Endodermal cell (in vitro differentiated cells): ENCODE data around the gene CFAP46. TPM values are rescaled to one million over a fixed set of nuclear protein-coding genes. Genes with fewer than 3 reads are reported as not detected.
"Not testable (repeated sequence)": the region's sequence is repeated elsewhere in the genome, so short reads cannot be mapped to it uniquely, and the experiment has no call there.

Source experiments
- DNase-seq: peaks from one replicate; pipeline ENCODE4 v3.0.0-alpha.2; 2017
- H3K27ac ChIP-seq: 2 replicates; pipeline ENCODE4 v1.5.1; 2013; ENCODE audit warnings: mild to moderate bottlenecking, low read depth, low read length, moderate library complexity
- H3K27me3 ChIP-seq: 2 replicates; pipeline ENCODE4 v1.6.1; 2013; ENCODE audit warnings: mild to moderate bottlenecking, low read length, moderate library complexity; ENCODE audit not compliant: insufficient read depth, control insufficient read depth, poor library complexity, severe bottlenecking
- H3K36me3 ChIP-seq: 2 replicates; pipeline ENCODE4 v1.7.0; 2013; ENCODE audit warnings: mild to moderate bottlenecking, low read length, moderate library complexity; ENCODE audit not compliant: control insufficient read depth, insufficient read depth
- H3K4me1 ChIP-seq: one replicate; pipeline ENCODE4 v1.7.0; 2013; ENCODE audit warnings: low read length; ENCODE audit not compliant: control insufficient read depth, insufficient read depth
- H3K4me3 ChIP-seq: 2 replicates; pipeline ENCODE4 v1.5.1; 2013; ENCODE audit warnings: mild to moderate bottlenecking, low read length, moderate library complexity
- H3K9ac ChIP-seq: 2 replicates; pipeline ENCODE4 v1.6.1; 2013; ENCODE audit warnings: mild to moderate bottlenecking, low read length, moderate library complexity; ENCODE audit not compliant: poor library complexity, severe bottlenecking; ENCODE audit errors: extremely low read depth
- H3K9me3 ChIP-seq: 2 replicates; pipeline ENCODE4 v1.6.1; 2013; ENCODE audit warnings: mild to moderate bottlenecking, low read length, moderate library complexity; ENCODE audit not compliant: control insufficient read depth
- H3K27ac Mint-ChIP-seq: 2 replicates; pipeline ENCODE4 v1.8.0; 2020; ENCODE audit warnings: mixed read lengths
- H3K27me3 Mint-ChIP-seq: 2 replicates; pipeline ENCODE4 v1.8.0; 2021; ENCODE audit warnings: mild to moderate bottlenecking, mixed read lengths; ENCODE audit not compliant: insufficient read depth
- H3K36me3 Mint-ChIP-seq: 2 replicates; pipeline ENCODE4 v1.8.0; 2020; ENCODE audit warnings: low read depth, mixed read lengths
- H3K4me1 Mint-ChIP-seq: 2 replicates; pipeline ENCODE4 v1.8.0; 2020; ENCODE audit warnings: mixed read lengths
- H3K4me3 Mint-ChIP-seq: 2 replicates; pipeline ENCODE4 v1.8.0; 2020; ENCODE audit warnings: mild to moderate bottlenecking, moderate library complexity, mixed read lengths
- H3K9me3 Mint-ChIP-seq: 2 replicates; pipeline ENCODE4 v1.8.0; 2020; ENCODE audit warnings: mild to moderate bottlenecking, mixed read lengths
- CTCF ChIP-seq: fragments of 200-600 bp; sonication (generic); conservative IDR thresholded peaks from 2 replicates; pipeline ENCODE4 v1.5.0; 2021; ENCODE audit warnings: antibody characterized with exemption, mild to moderate bottlenecking
- WGBS, 2 experiments: methylation state at CpG; one replicate each; pipeline versions ENCODE4 v1.1.5 to v1.1.7; 2013; ENCODE audit warnings: missing lambda C conversion rate in 2 of 2, mixed read lengths in 1 of 2; ENCODE audit not compliant: insufficient coverage in 1 of 2, insufficient read length in 1 of 2; 5-methylcytosine and 5-hydroxymethylcytosine counted together
- total RNA-seq, 2 donors: library from RNA; stranded (reverse); fragmentation: NEBNext Ultra II Directional in 1 of 2; extraction: Animal tissue kit (Norgen Biotek cat#: 25700) in 1 of 2; gene quantifications; 2 replicates in 1 of 2; 3 replicates in 1 of 2; pipeline ENCODE4 v1.2.1, GENCODE V29; 2021

Gene CFAP46
- total RNA-seq, 2 donors from 2014 or later: 9.9 to 10.5 TPM

DNA sequence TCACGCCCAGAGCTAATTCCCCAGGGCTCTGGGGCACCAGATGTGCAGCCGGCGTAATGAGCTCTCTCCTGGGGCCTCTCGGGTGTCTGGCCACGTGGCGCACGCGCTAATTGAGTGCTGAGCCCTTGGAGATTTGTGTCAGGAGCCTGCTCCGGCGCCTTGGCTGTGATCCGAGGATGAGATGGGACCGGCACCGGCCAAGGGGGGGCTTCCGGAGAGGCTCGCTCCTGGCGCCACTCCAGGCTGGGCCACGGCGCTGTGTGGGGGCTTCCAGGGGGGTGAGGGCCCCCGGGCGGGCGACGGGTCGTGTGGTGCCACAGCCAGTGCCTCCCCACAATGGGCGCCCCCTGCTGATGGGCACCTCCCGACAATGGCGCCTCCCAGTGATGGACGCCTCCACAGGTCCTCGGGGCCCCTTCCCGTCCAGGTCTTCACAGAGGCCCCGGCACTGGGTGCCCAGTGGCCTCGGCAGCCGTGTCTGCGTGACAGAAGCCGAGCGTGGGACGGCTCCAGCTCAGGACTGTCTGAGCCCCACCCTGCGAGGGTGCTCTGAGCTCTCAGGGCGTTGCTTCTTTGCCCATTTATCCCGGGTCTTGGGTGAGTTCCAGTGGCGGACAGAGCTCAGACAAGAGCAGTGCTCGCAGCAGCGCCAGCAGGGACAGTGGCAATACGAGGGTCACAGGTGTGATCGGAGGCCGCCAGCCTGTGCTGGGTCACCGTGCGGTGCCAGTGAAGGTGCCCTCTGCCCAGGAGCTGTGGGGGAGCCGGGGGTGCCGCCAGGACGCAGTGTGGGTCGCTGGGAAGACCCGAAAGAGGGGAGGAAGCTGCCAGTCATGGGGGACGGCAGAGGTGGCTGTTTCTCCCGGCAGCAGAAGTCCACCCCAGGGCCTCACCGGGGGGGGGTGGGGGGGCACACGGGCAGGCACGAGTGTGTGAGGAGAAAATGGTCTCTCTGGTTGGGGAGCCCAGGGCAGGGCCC, 148.2 kb downstream of the CFAP46 start:
- H3K27me3 ChIP-seq: peaks cover 28% of the 10 kb centered on the region
- H3K27ac ChIP-seq: no peak overlapping the region
- no peak for TF ChIP-seq CTCF
- H3K27ac Mint-ChIP-seq: no peak overlapping the region
- H3K9ac ChIP-seq: no peak overlapping the region
- no peaks in the 10 kb centered on the region for H3K36me3 Mint-ChIP-seq
- H3K4me3 Mint-ChIP-seq: no peak overlapping the region
- no peaks in the 10 kb centered on the region for H3K9me3 Mint-ChIP-seq
- peaks cover 23% of the 10 kb centered on the region for H3K27me3 Mint-ChIP-seq
- no peaks in the 10 kb centered on the region for H3K9me3 ChIP-seq
- H3K4me3 ChIP-seq: no peak overlapping the region
- DNase-seq: no peak
- WGBS, 2 experiments: 86 to 87% methylated on average over 38 to 57 of the region's 57 CpGs
- H3K4me1 ChIP-seq: no peaks in the 10 kb centered on the region
- H3K4me1 Mint-ChIP-seq: no peaks in the 10 kb centered on the region
- H3K36me3 ChIP-seq: no peaks in the 10 kb centered on the region

DNA sequence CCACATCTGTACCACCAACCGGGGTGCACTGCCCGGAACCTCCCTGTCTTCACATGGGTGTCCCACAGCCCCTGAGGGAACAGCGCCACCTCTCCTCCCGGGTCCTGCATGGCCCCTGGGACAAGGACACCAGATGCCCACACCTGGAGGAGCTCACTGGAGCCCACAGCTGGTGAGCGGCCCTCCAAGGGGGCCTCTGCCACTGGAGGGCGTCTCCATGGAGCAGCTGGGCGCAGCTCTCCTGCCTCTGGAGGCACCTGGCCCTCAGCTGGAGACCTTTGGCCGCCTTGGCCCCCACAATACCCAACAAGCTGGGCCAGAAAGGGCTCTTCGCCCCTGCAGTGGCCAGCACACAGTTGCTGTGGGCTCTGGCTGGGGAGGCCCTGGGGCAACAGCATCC, 149.2 kb downstream of the CFAP46 start:
- Mint-ChIP-seq H3K27ac (no peak overlapping the region), H3K27me3 (peaks cover 32% of the 10 kb centered on the region), H3K4me3 (no peak overlapping the region), H3K9me3 (no peaks in the 10 kb centered on the region), H3K4me1 (no peaks in the 10 kb centered on the region), H3K36me3 (no peaks in the 10 kb centered on the region)
- no peak for DNase-seq
- no peaks in the 10 kb centered on the region for H3K36me3 ChIP-seq
- no peak overlapping the region for H3K9ac ChIP-seq
- H3K27ac ChIP-seq: no peak overlapping the region
- H3K27me3 ChIP-seq: peaks cover 37% of the 10 kb centered on the region
- no peaks in the 10 kb centered on the region for H3K4me1 ChIP-seq
- 86 to 90% methylated on average over 7 to 9 of the region's 9 CpGs for WGBS, 2 experiments
- no peaks in the 10 kb centered on the region for H3K9me3 ChIP-seq
- TF ChIP-seq CTCF: peak; percentile 23
- no peak overlapping the region for H3K4me3 ChIP-seq

GRCh38 chr10:132792796-132793195, 149.6 kb downstream of the CFAP46 start:
- no peak for TF ChIP-seq CTCF
- peaks cover 36% of the 10 kb centered on the region for H3K27me3 Mint-ChIP-seq
- no peaks in the 10 kb centered on the region for H3K9me3 Mint-ChIP-seq
- Histone ChIP-seq H3K36me3 (no peaks in the 10 kb centered on the region), H3K27ac (no peak overlapping the region), H3K9me3 (no peaks in the 10 kb centered on the region), H3K4me1 (no peaks in the 10 kb centered on the region), H3K27me3 (peaks cover 41% of the 10 kb centered on the region), H3K4me3 (no peak overlapping the region), H3K9ac (no peak overlapping the region)
- H3K4me1 Mint-ChIP-seq: no peaks in the 10 kb centered on the region
- no peak overlapping the region for H3K4me3 Mint-ChIP-seq
- no peaks in the 10 kb centered on the region for H3K36me3 Mint-ChIP-seq
- no peak for DNase-seq
- 92% methylated on average over 15 to 17 of the region's 17 CpGs for WGBS, 2 experiments
- no peak overlapping the region for H3K27ac Mint-ChIP-seq

DNA sequence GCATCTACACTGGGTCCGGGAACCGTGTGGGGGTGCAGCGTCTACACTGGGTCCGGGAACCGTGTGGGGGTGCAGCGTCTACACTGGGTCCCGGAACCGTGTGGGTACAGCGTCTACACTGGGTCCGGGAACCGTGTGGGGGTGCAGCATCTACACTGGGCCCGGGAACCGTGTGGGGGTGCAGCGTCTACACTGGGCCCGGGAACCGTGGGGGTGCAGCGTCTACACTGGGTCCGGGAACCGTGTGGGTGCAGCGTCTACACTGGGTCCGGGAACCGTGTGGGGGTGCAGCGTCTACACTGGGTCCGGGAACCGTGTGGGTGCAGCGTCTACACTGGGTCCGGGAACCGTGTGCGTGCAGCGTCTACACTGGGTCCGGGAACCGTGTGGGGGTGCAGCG, 150.3 kb downstream of the CFAP46 start:
- H3K4me1 Mint-ChIP-seq, H3K9ac ChIP-seq, H3K36me3 Mint-ChIP-seq, H3K27ac ChIP-seq, DNase-seq, H3K9me3 Mint-ChIP-seq, H3K27ac Mint-ChIP-seq, H3K4me3 Mint-ChIP-seq, H3K36me3 ChIP-seq, H3K4me3 ChIP-seq, H3K4me1 ChIP-seq, H3K9me3 ChIP-seq: not testable (repeated sequence)
- H3K27me3 Mint-ChIP-seq: peaks cover 41% of the 10 kb centered on the region
- H3K27me3 ChIP-seq: peaks cover 47% of the 10 kb centered on the region
- 91 to 96% methylated on average over 12 to 33 of the region's 33 CpGs for WGBS, 2 experiments
